Measurements from ENCODE around the gene NSMCE4A. TPM values are rescaled to one million over a fixed set of nuclear protein-coding genes. Genes with fewer than 3 reads are reported as not detected.

Gene NSMCE4A
- total and polyA plus RNA-seq, 2 donors (not counting 1 experiment from before 2014, with no cell fraction given): 89.7 to 92.4 TPM

GRCh38 chr10:121959671-121960070, 15.3 kb downstream of the NSMCE4A start:
- CTCF ChIA-PET: no interaction called here
- intact Hi-C loops (cut with micrococcal nuclease): no loop called here
- Mint-ChIP-seq H3K4me1 (no peaks in the 10 kb centered on the region), H3K4me3 (no peak overlapping the region), H3K27me3 (no peaks in the 10 kb centered on the region), H3K27ac (no peak overlapping the region), H3K9me3 (ENCODE audit: insufficient read depth) (no peaks in the 10 kb centered on the region)
- peaks cover 4 to 14% of the 10 kb centered on the region in 2 experiments for H3K36me3 ChIP-seq (replicated peaks in 1 of 2; ENCODE audit: control extremely low read depth in 1 of 2, control insufficient read depth in 1 of 2, extremely low read depth in 1 of 2, insufficient read depth in 2 of 2, low read length in 1 of 2)
- no peaks in the 10 kb centered on the region for H3K79me2 ChIP-seq (ENCODE audit: control insufficient read depth, insufficient read depth, low read length)
- no peak overlapping the region for H3K4me2 ChIP-seq (replicated peaks; ENCODE audit: low read depth, low read length, poor library complexity, severe bottlenecking)
- no peaks in the 10 kb centered on the region for H3K4me1 ChIP-seq (ENCODE audit: control insufficient read depth in 2 of 2, insufficient read depth in 2 of 2, low read length in 2 of 2)
- H3K9ac ChIP-seq (ENCODE audit: low read length): no peak overlapping the region
- H3K27ac ChIP-seq (ENCODE audit: low read length in 2 of 2): no peak overlapping the region
- H3K27me3 ChIP-seq (replicated peaks in 1 of 4; ENCODE audit: control extremely low read depth in 1 of 4, control insufficient read depth in 3 of 4, insufficient read depth in 4 of 4, low read length in 3 of 4): no peaks in the 10 kb centered on the region
- WGBS (ENCODE audit: insufficient coverage): no CpG with 5 or more reads among the region's 3 CpGs
- TF ChIP-seq CTCF (IDR thresholded peaks at IDR 0.05): no peak
- TF ChIP-seq EZH2 (IDR thresholded peaks at IDR 0.05; ENCODE audit: borderline replicate concordance, insufficient read depth, low read depth, low read length, poor library complexity, severe bottlenecking): no peak
- no peak overlapping the region for H3K4me3 ChIP-seq (ENCODE audit: control extremely low read depth in 1 of 5, extremely low read depth in 1 of 5, insufficient read depth in 1 of 5, low read depth in 2 of 5, low read length in 4 of 5)
- POLR2A ChIA-PET: no interaction called here
- H4K20me1 ChIP-seq (ENCODE audit: control insufficient read depth, insufficient read depth, low read length, poor library complexity, severe bottlenecking): no peaks in the 10 kb centered on the region
- ATAC-seq (ENCODE audit: low read depth) (no peak), DNase-seq (no peak)
- no peaks in the 10 kb centered on the region for H3K9me3 ChIP-seq (ENCODE audit: control extremely low read depth in 1 of 3, control insufficient read depth in 2 of 3, insufficient read depth in 1 of 3, low read length in 2 of 3)
- no peak overlapping the region for H2AFZ ChIP-seq (ENCODE audit: insufficient read depth, low read depth, low read length, poor library complexity, severe bottlenecking)

- H3K4me2 ChIP-seq (replicated peaks; ENCODE audit: low read depth, low read length, poor library complexity, severe bottlenecking): no peak overlapping the region
- no peak overlapping the region for H2AFZ ChIP-seq (ENCODE audit: insufficient read depth, low read depth, low read length, poor library complexity, severe bottlenecking)
- 98% methylated on average over 3 of the region's 7 CpGs for WGBS (ENCODE audit: insufficient coverage)
- H3K36me3 ChIP-seq (replicated peaks in 1 of 2; ENCODE audit: control extremely low read depth in 1 of 2, control insufficient read depth in 1 of 2, extremely low read depth in 1 of 2, insufficient read depth in 2 of 2, low read length in 1 of 2): peaks cover 4 to 14% of the 10 kb centered on the region in 2 experiments
- Mint-ChIP-seq H3K4me3 (no peak overlapping the region), H3K27ac (no peak overlapping the region), H3K9me3 (ENCODE audit: insufficient read depth) (no peaks in the 10 kb centered on the region), H3K27me3 (no peaks in the 10 kb centered on the region), H3K4me1 (no peaks in the 10 kb centered on the region)
- ChIA-PET CTCF (no interaction called here), POLR2A (no interaction called here)
- no peak for TF ChIP-seq EZH2 (IDR thresholded peaks at IDR 0.05; ENCODE audit: borderline replicate concordance, insufficient read depth, low read depth, low read length, poor library complexity, severe bottlenecking)
- TF ChIP-seq CTCF (IDR thresholded peaks at IDR 0.05): no peak
- intact Hi-C loops (cut with micrococcal nuclease): no loop called here
- H3K79me2 ChIP-seq (ENCODE audit: control insufficient read depth, insufficient read depth, low read length): no peaks in the 10 kb centered on the region
- H3K4me3 ChIP-seq (ENCODE audit: control extremely low read depth in 1 of 5, extremely low read depth in 1 of 5, insufficient read depth in 1 of 5, low read depth in 2 of 5, low read length in 4 of 5): no peak overlapping the region
- H3K9me3 ChIP-seq (ENCODE audit: control extremely low read depth in 1 of 3, control insufficient read depth in 2 of 3, insufficient read depth in 1 of 3, low read length in 2 of 3): no peaks in the 10 kb centered on the region
- H3K4me1 ChIP-seq (ENCODE audit: control insufficient read depth in 2 of 2, insufficient read depth in 2 of 2, low read length in 2 of 2): no peaks in the 10 kb centered on the region
- ATAC-seq (ENCODE audit: low read depth) (no peak), DNase-seq (no peak)
- H4K20me1 ChIP-seq (ENCODE audit: control insufficient read depth, insufficient read depth, low read length, poor library complexity, severe bottlenecking): no peaks in the 10 kb centered on the region
- no peaks in the 10 kb centered on the region for H3K27me3 ChIP-seq (replicated peaks in 1 of 4; ENCODE audit: control extremely low read depth in 1 of 4, control insufficient read depth in 3 of 4, insufficient read depth in 4 of 4, low read length in 3 of 4)
- no peak overlapping the region for H3K9ac ChIP-seq (ENCODE audit: low read length)
- no peak overlapping the region for H3K27ac ChIP-seq (ENCODE audit: low read length in 2 of 2)
These were observed 18.6 kb downstream of the NSMCE4A start for GRCh38 chr10:121956111-121957061.

Data from B cell (primary cell).